Motor neuron (in vitro differentiated cells): ENCODE results near the gene TMEM39A. TPM values are rescaled to one million over a fixed set of nuclear protein-coding genes. Genes with fewer than 3 reads are reported as not detected.

ENCODE experiments used
- ATAC-seq, 8 experiments: fragments of 200-7000 bp; cut with Tn5 transposase; replicated peaks in 6 of 8; 2 replicates each; pipeline ENCODE4 v1.8.0; 2021; ENCODE audit warnings: mild to moderate bottlenecking in 8 of 8, moderate library complexity in 8 of 8
- H3K27ac ChIP-seq, 2 donors: fragments of 250-450 bp; sonication (Bioruptor Pico); 2 replicates each; pipeline ENCODE4 v1.9.0; 2021; ENCODE audit warnings: antibody characterized with exemption in 2 of 2, mild to moderate bottlenecking in 2 of 2, moderate library complexity in 1 of 2
- H3K4me1 ChIP-seq, 2 donors: fragments of 250-450 bp; sonication (Bioruptor Pico); replicated peaks in 1 of 2; 2 replicates each; pipeline ENCODE4 v1.6.1; 2021; ENCODE audit warnings: antibody characterized with exemption in 2 of 2, mild to moderate bottlenecking in 2 of 2, moderate library complexity in 1 of 2
- H3K4me3 ChIP-seq, 5 donors: fragments of 250-450 bp; sonication (Bioruptor Pico); 2 replicates each; pipeline ENCODE4 v1.9.0; 2021; ENCODE audit warnings: antibody characterized with exemption in 5 of 5, mild to moderate bottlenecking in 5 of 5, moderate library complexity in 4 of 5
- WGBS, 10 experiments: fragments of 450-650 bp; shearing (Covaris generic); methylation state at CpG; one replicate each; pipeline ENCODE4 v1.0.0; 2022; 5-methylcytosine and 5-hydroxymethylcytosine counted together
- in situ Hi-C, 9 experiments: fragments of 400-800 bp; cut with MboI; loops; one replicate each; pipeline ENCODE4 v1.15.0; 2021; ENCODE audit warnings: low sequenced_read_pairs in 9 of 9, low pct_unique_long_range_greater_than_20kb in 2 of 9; ENCODE audit not compliant: unreplicated experiment in 9 of 9
- total RNA-seq, 8 experiments: library from RNA; unstranded; fragments of 300-600 nt; gene quantifications; 2 replicates each; pipeline versions ENCODE4 v1.2.3 to v1.2.4, GENCODE V29; 2022

TMEM39A gene
- total RNA-seq: 10 to 100 TPM; 10.6 to 27.5 (median 23.1) TPM

GRCh38 chr3:119463171-119464169 is at the start of gene TMEM39A:
TSS of gene TMEM39A (minus strand) at chr3:119463615. CDS start at chr3:119462074, 1,541 bp downstream.
- Histone ChIP-seq H3K27ac (peak within 1 kb of the TSS; percentile 95 to 99), H3K4me3 (peak within 1 kb of the TSS; percentile 74 to 92 (median 84)), H3K4me1 (peaks cover 14 to 24% of the 10 kb centered on the region in 2 donors)
- 0 to 59% (median 1%) methylated on average over 2 to 37 of the region's 51 CpGs; no CpG with 5 or more reads in 1 of the 10 experiments for WGBS, 10 experiments
- in situ Hi-C loops: loop anchor here in 1 of 9 experiments (25.0 kb wide), 1 partner anchor 224 kb away; the partner anchor contains the start of gene COX17
- peak; percentile 95 to 98 (median 96) for ATAC-seq

- in situ Hi-C loops: no loop called here
- ATAC-seq: no peak
- no peak overlapping the region for H3K27ac ChIP-seq
- no peaks in the 10 kb centered on the region for H3K4me1 ChIP-seq
- H3K4me3 ChIP-seq: no peak overlapping the region
Observed at GRCh38 chr3:119510690-119511089, 47.3 kb upstream of the TMEM39A start.

GRCh38 chr3:119508172-119508845 is 44.9 kb upstream of the TMEM39A start:
- H3K27ac ChIP-seq: no peak overlapping the region

GRCh38 chr3:119507404-119507803 is 44.0 kb upstream of the TMEM39A start:
- Histone ChIP-seq H3K4me1 (no peaks in the 10 kb centered on the region), H3K27ac (no peak overlapping the region), H3K4me3 (no peak overlapping the region)
- no peak for ATAC-seq
- 80 to 100% (median 96%) methylated on average over 1 to 2 of the region's 2 CpGs for WGBS, 10 experiments
- in situ Hi-C loops: no loop called here

More at GRCh38 chr3:119508172-119508845, 44.9 kb upstream of the TMEM39A start:
- WGBS, 10 experiments: 71 to 100% (median 83%) methylated on average over 1 of the region's 1 CpG; no CpG with 5 or more reads in 5 of the 10 experiments
- no peaks in the 10 kb centered on the region for H3K4me1 ChIP-seq
- ATAC-seq: no peak
- in situ Hi-C loops: no loop called here
- H3K4me3 ChIP-seq: no peak overlapping the region

- H3K27ac ChIP-seq: no peak overlapping the region
- in situ Hi-C loops: no loop called here
- no peaks in the 10 kb centered on the region for H3K4me1 ChIP-seq
- no peak overlapping the region for H3K4me3 ChIP-seq
- ATAC-seq: no peak
- WGBS, 10 experiments: 80 to 99% (median 92%) methylated on average over 1 to 4 of the region's 4 CpGs
Observed at GRCh38 chr3:119506631-119507030, 43.2 kb upstream of the TMEM39A start.

GRCh38 chr3:119500901-119501300 is 37.5 kb upstream of the TMEM39A start:
- no peak overlapping the region for H3K27ac ChIP-seq
- in situ Hi-C loops: no loop called here
- 7 to 73% (median 64%) methylated on average over 1 to 2 of the region's 2 CpGs; no CpG with 5 or more reads in 1 of the 10 experiments for WGBS, 10 experiments
- H3K4me1 ChIP-seq: peaks cover 12 to 21% of the 10 kb centered on the region in 2 donors
- ATAC-seq: no peak
- H3K4me3 ChIP-seq: peak overlapping the region in 3 of 5 donors; percentile 6 to 18 (median 17)

GRCh38 chr3:119500265-119500664 is 36.9 kb upstream of the TMEM39A start:
- Histone ChIP-seq H3K27ac (no peak overlapping the region), H3K4me1 (peaks cover 12 to 21% of the 10 kb centered on the region in 2 donors), H3K4me3 (peak overlapping the region in 3 of 5 donors; percentile 6 to 18 (median 17))
- WGBS, 10 experiments: 63 to 100% (median 85%) methylated on average over 1 to 4 of the region's 4 CpGs
- ATAC-seq: no peak
- in situ Hi-C loops: no loop called here

GRCh38 chr3:119498186-119499011 is 35.0 kb upstream of the TMEM39A start, which contains the start of gene TIMMDC1:
TSS of gene TIMMDC1 (plus strand) at chr3:119498547. CDS start at chr3:119498734, 187 bp downstream.
- in situ Hi-C loops: no loop called here

GRCh38 chr3:119497820-119498185 is 34.4 kb upstream of the TMEM39A start:
- peaks cover 12 to 21% of the 10 kb centered on the region in 2 donors for H3K4me1 ChIP-seq
- in situ Hi-C loops: no loop called here
- WGBS, 10 experiments: 0 to 6% (median 1%) methylated on average over 2 to 8 of the region's 8 CpGs; no CpG with 5 or more reads in 2 of the 10 experiments
- peak overlapping the region; percentile 87 to 95 for H3K27ac ChIP-seq
- H3K4me3 ChIP-seq: peak overlapping the region; percentile 72 to 100 (median 83)
- ATAC-seq: peak in 4 of 8 experiments; percentile 5 to 40 (median 26)

More at GRCh38 chr3:119498186-119499011, 35.0 kb upstream of the TMEM39A start, which contains the start of gene TIMMDC1:
- H3K4me1 ChIP-seq: peaks cover 12 to 21% of the 10 kb centered on the region in 2 donors
- ATAC-seq: peak; percentile 95 to 99 (median 98)
- 0 to 2% (median 0%) methylated on average over 5 to 12 of the region's 58 CpGs; no CpG with 5 or more reads in 1 of the 10 experiments for WGBS, 10 experiments
- H3K27ac ChIP-seq: peak within 1 kb of the TSS; percentile 87 to 95
- peak within 1 kb of the TSS; percentile 72 to 100 (median 83) for H3K4me3 ChIP-seq

GRCh38 chr3:119494597-119494996 is 31.2 kb upstream of the TMEM39A start:
- in situ Hi-C loops: no loop called here
- ATAC-seq: no peak
- WGBS, 10 experiments: 58 to 100% (median 93%) methylated on average over 1 to 2 of the region's 2 CpGs; no CpG with 5 or more reads in 3 of the 10 experiments
- peaks cover 5 to 12% of the 10 kb centered on the region in 2 donors for H3K4me1 ChIP-seq
- no peak overlapping the region for H3K27ac ChIP-seq
- H3K4me3 ChIP-seq: no peak overlapping the region

- H3K27ac ChIP-seq: no peak overlapping the region
- ATAC-seq: no peak
- no peak overlapping the region for H3K4me3 ChIP-seq
- WGBS, 10 experiments: 67 to 100% (median 88%) methylated on average over 1 to 3 of the region's 3 CpGs; no CpG with 5 or more reads in 3 of the 10 experiments
- peaks cover 0 to 7% of the 10 kb centered on the region in 2 donors for H3K4me1 ChIP-seq
- in situ Hi-C loops: no loop called here
Observed at GRCh38 chr3:119492810-119493209, 29.4 kb upstream of the TMEM39A start.

GRCh38 chr3:119492128-119492527 is 28.7 kb upstream of the TMEM39A start:
- no peak for ATAC-seq
- no peak overlapping the region for H3K4me3 ChIP-seq

More at GRCh38 chr3:119492128-119492527, 28.7 kb upstream of the TMEM39A start:
- WGBS, 10 experiments: 83 to 100% (median 100%) methylated on average over 1 to 2 of the region's 2 CpGs; no CpG with 5 or more reads in 1 of the 10 experiments
- Histone ChIP-seq H3K27ac (no peak overlapping the region), H3K4me1 (peaks cover 0 to 1% of the 10 kb centered on the region in 2 donors)
- in situ Hi-C loops: no loop called here
